Common myeloid progenitor, CD34-positive (primary cell): Measurements from ENCODE around the gene CAST. TPM values are rescaled to one million over a fixed set of nuclear protein-coding genes. Genes with fewer than 3 reads are reported as not detected.
"Not testable (repeated sequence)": the region's sequence is repeated elsewhere in the genome, so short reads cannot be mapped to it uniquely, and the experiment has no call there.

Experiments used
- CTCF ChIA-PET: fragments of 350-600 bp; sonication (Branson Sonifier 250); formaldehyde crosslinking; loops from one replicate; lab custom pipeline; 2021; ENCODE audit warnings: antibody characterized with exemption; lab: Charles Lee
- POLR2A ChIA-PET: fragments of 350-600 bp; sonication (Branson Sonifier 250); formaldehyde crosslinking; loops from one replicate; lab custom pipeline; 2021; ENCODE audit warnings: antibody characterized with exemption; lab: Charles Lee
- DNase-seq, 3 donors: peaks; one replicate each; pipeline versions ENCODE4 v3.0.0 to v3.0.0-alpha.2; 2013
- H3K27ac ChIP-seq, 2 experiments: 1 replicate in 1 of 2; 2 replicates in 1 of 2; pipeline ENCODE4 v1.7.0; 2013; ENCODE audit warnings: inconsistent platforms in 2 of 2, low read length in 2 of 2, mild to moderate bottlenecking in 2 of 2, low read depth in 1 of 2, moderate library complexity in 1 of 2; ENCODE audit not compliant: severe bottlenecking in 2 of 2, insufficient read depth in 1 of 2, poor library complexity in 1 of 2
- H3K27me3 ChIP-seq, 5 experiments: replicated peaks in 2 of 5; 1 replicate in 3 of 5; 2 replicates in 2 of 5; pipeline versions ENCODE4 v1.6.1 to v1.7.0; 2013; ENCODE audit warnings: low read length in 4 of 5, mild to moderate bottlenecking in 2 of 5, moderate library complexity in 2 of 5, inconsistent platforms in 1 of 5; ENCODE audit not compliant: insufficient read depth in 5 of 5, control insufficient read depth in 4 of 5
- H3K36me3 ChIP-seq, 4 experiments: 1 replicate in 2 of 4; 2 replicates in 2 of 4; pipeline versions ENCODE4 v1.6.1 to v1.7.0; 2013; ENCODE audit warnings: low read length in 3 of 4, control low read depth in 1 of 4, mild to moderate bottlenecking in 1 of 4; ENCODE audit not compliant: control insufficient read depth in 4 of 4, insufficient read depth in 4 of 4
- H3K4me1 ChIP-seq, 4 experiments: 1 replicate in 3 of 4; 2 replicates in 1 of 4; pipeline versions ENCODE4 v1.6.1 to v1.7.1; 2013; ENCODE audit warnings: low read length in 3 of 4, mild to moderate bottlenecking in 3 of 4, control low read depth in 1 of 4, inconsistent platforms in 1 of 4, moderate library complexity in 1 of 4; ENCODE audit not compliant: control insufficient read depth in 4 of 4, insufficient read depth in 4 of 4; ENCODE audit errors: control extremely low read depth in 1 of 4
- H3K4me3 ChIP-seq, 7 experiments: 1 replicate in 4 of 7; 2 replicates in 3 of 7; pipeline versions ENCODE4 v1.5.1 to v1.7.0; 2013; ENCODE audit warnings: mild to moderate bottlenecking in 7 of 7, low read length in 6 of 7, moderate library complexity in 6 of 7, inconsistent platforms in 2 of 7, low read depth in 2 of 7, control low read depth in 1 of 7; ENCODE audit not compliant: insufficient read depth in 4 of 7, control insufficient read depth in 1 of 7; ENCODE audit errors: extremely low read depth in 1 of 7
- H3K9me3 ChIP-seq, 5 experiments: 1 replicate in 4 of 5; 2 replicates in 1 of 5; pipeline versions ENCODE4 v1.6.1 to v1.7.1; 2013; ENCODE audit warnings: low read length in 4 of 5, mild to moderate bottlenecking in 2 of 5, inconsistent platforms in 1 of 5, low read depth in 1 of 5, moderate library complexity in 1 of 5; ENCODE audit not compliant: control insufficient read depth in 4 of 5, insufficient read depth in 2 of 5; ENCODE audit errors: control extremely low read depth in 1 of 5
- WGBS: methylation state at CpG from one replicate; pipeline ENCODE4 v1.1.5; 2013; ENCODE audit not compliant: insufficient coverage; 5-methylcytosine and 5-hydroxymethylcytosine counted together
- polyA plus RNA-seq: library from polyadenylated mRNA; unstranded; fragments of 120-200 nt; gene quantifications from one replicate; pipeline ENCODE4 v1.2.1, GENCODE V29; 2013

CAST gene, protein sequence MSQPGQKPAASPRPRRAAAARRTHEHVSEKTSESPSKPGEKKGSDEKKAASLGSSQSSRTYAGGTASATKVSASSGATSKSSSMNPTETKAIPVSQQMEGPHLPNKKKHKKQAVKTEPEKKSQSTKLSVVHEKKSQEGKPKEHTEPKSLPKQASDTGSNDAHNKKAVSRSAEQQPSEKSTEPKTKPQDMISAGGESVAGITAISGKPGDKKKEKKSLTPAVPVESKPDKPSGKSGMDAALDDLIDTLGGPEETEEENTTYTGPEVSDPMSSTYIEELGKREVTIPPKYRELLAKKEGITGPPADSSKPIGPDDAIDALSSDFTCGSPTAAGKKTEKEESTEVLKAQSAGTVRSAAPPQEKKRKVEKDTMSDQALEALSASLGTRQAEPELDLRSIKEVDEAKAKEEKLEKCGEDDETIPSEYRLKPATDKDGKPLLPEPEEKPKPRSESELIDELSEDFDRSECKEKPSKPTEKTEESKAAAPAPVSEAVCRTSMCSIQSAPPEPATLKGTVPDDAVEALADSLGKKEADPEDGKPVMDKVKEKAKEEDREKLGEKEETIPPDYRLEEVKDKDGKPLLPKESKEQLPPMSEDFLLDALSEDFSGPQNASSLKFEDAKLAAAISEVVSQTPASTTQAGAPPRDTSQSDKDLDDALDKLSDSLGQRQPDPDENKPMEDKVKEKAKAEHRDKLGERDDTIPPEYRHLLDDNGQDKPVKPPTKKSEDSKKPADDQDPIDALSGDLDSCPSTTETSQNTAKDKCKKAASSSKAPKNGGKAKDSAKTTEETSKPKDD
- 105 TPM for polyA plus RNA-seq

DNA sequence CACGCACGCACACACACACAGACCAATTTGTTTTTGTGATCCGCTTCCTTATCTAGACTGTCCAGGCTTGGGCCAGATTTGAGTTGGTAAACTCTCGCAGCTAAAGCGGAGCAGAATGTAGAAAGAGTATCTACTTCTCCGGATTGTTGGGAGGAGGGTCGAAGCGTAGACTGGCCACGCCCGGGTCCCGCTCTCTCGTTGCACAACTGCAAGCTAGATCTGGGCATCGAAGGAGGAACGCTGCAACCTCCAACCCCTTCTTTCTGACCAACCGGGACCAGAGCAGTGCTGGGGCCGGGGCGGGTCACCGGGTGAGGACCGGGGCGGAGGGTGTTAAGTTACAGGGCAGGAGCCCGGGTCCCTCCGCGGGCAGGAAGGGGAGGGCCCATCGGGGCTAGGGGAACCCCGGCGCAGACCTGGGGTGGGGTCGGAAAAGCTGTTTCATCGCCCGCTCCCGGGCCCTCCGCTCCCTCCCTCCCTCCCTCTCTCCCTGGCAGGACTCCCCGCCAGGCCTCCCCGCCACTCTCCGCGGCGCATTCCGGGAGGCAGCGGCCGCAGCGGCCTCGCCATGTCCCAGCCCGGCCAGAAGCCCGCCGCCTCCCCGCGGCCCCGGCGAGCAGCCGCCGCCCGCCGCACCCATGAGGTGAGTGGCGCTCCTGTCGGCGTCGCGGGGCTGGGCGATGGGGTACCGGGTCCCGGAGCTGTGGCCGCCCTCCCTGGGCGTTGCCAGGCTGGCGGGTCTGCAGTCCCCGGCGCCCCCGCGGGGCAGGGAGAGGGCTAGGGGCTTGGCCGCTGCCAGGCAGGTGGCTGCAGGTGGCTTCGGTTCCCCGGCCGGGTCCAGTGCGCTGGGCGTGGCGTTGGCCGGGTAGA, at the start of gene CAST:
CAST (plus strand) TSS at position 522 of the 870 bp plus-strand sequence; CDS start at position 569, 47 bp downstream.
- Histone ChIP-seq H3K4me3 (peak within 1 kb of the TSS; percentile 74 to 96 (median 88)), H3K27me3 (peaks cover 0 to 9% (median 0%) of the 10 kb centered on the region in 5 experiments), H3K27ac (peak within 1 kb of the TSS in 1 of 2 experiments; percentile 62), H3K9me3 (no peaks in the 10 kb centered on the region), H3K4me1 (peaks cover 5 to 25% (median 19%) of the 10 kb centered on the region in 4 experiments), H3K36me3 (no peaks in the 10 kb centered on the region)
- under 1% methylated on average over 52 of the region's 75 CpGs for WGBS
- POLR2A ChIA-PET = interaction anchor here (0.6 to 0.7 kb wide), 2 partner anchors 48 to 248 kb away, joined by 3 read pairs; no protein-coding TSS in a partner anchor
- DNase-seq = peak; percentile 67 to 92 (median 85)
- CTCF ChIA-PET = interaction anchor here (1.3 kb wide), 1 partner anchor 47 kb away, joined by 6 read pairs; no protein-coding TSS in a partner anchor

DNA sequence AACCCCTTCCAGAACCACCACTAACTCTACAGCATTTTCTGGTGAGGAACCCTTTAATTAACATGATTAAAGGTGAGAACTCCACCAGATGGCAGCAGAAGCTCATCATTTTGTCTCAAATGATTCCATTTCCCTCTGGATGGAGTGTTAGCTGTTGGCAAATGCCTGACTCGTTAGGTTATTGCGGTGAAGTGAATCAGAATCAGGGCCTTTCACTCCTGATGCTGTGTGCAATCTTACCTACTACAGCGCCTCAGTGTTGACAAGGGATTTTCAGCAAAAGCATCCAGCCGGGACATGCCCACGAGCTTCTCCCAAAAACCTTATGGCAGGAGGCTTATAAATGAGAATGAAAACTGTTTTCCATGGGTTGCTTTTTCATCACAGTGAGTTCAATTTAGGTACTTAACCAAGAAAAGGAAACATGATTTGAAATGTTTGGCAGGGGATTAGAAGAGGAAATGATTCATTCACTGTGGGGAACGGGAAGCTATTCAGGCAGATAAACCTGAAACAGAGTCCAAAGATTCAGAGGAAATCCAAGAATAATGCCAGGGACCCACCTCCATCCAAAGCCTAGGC, 48.0 kb upstream of the CAST start:
- Histone ChIP-seq H3K9me3 (no peaks in the 10 kb centered on the region), H3K27ac (no peak overlapping the region), H3K27me3 (no peaks in the 10 kb centered on the region), H3K36me3 (no peaks in the 10 kb centered on the region), H3K4me1 (peaks cover 0 to 6% (median 3%) of the 10 kb centered on the region in 4 experiments), H3K4me3 (no peak overlapping the region)
- CTCF ChIA-PET = interaction anchor here (0.5 to 4.4 kb wide), 17 partner anchors 9 to 547 kb away, joined by 3 to 24 read pairs (median 5); partner anchors contain the start of gene CAST
- DNase-seq = peak; percentile 45 to 65 (median 61)
- WGBS = 33% methylated on average over 6 of the region's 6 CpGs
- POLR2A ChIA-PET = interaction anchor here (0.6 kb wide), 1 partner anchor 47 kb away, joined by 3 read pairs; no protein-coding TSS in a partner anchor

DNA sequence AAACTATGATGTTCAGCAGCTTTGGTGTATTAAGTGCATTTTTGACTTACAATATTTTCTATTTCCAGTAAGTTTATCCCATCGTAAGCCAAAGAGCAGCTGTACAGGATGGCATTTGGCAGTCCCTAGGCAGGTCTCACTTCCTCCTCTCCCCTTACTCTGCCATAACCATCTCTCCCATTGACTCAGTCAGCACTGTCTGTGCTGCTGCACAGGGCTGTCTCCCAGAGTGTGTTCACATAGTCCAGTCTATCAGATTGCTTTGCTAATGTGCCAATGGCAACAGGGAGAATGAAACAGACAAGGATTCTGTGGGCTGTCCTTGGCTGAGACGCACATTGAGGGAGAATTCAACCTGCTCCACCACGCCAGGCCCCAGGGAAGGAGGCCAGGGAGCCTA, 47.0 kb upstream of the CAST start:
- WGBS = 100% methylated on average over 3 of the region's 3 CpGs
- H3K27me3 ChIP-seq = no peaks in the 10 kb centered on the region
- no peak overlapping the region for H3K4me3 ChIP-seq
- no peaks in the 10 kb centered on the region for H3K36me3 ChIP-seq
- ChIA-PET CTCF (interaction anchor here (1.0 to 4.4 kb wide), 11 partner anchors 13 to 969 kb away, joined by 3 to 24 read pairs (median 6); partner anchors contain the start of genes CAST and RFESD), POLR2A (no interaction called here)
- peaks cover 0 to 6% (median 3%) of the 10 kb centered on the region in 4 experiments for H3K4me1 ChIP-seq
- H3K9me3 ChIP-seq = no peaks in the 10 kb centered on the region
- DNase-seq = no peak
- no peak overlapping the region for H3K27ac ChIP-seq

DNA sequence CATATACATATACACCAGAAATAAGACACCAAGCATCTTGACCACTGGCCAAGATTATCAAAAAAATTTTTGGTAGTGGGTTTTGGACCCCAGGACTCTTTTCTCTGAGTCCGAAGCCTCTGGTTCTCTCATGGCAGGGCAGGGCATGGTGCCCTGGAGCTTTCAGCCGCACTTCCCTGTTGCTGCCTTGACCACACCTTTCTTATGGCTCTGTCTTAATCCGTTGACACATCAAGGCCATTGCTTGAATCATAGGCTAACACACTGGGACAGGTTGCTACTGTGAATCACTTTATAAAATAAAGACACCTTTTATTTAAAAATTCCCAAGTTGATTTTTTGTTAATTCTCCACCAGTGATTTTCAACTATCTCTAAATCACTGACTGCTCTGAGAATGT, 45.4 kb upstream of the CAST start:
- Histone ChIP-seq H3K27ac (no peak overlapping the region), H3K9me3 (no peaks in the 10 kb centered on the region), H3K4me3 (no peak overlapping the region), H3K36me3 (no peaks in the 10 kb centered on the region), H3K27me3 (no peaks in the 10 kb centered on the region), H3K4me1 (peaks cover 0 to 6% (median 3%) of the 10 kb centered on the region in 4 experiments)
- 94% methylated on average over 3 of the region's 3 CpGs for WGBS
- no peak for DNase-seq
- ChIA-PET POLR2A (no interaction called here), CTCF (interaction anchor here (1.0 to 2.5 kb wide), 4 partner anchors 46 to 545 kb away, joined by 3 to 8 read pairs (median 4); no protein-coding TSS in a partner anchor)

DNA sequence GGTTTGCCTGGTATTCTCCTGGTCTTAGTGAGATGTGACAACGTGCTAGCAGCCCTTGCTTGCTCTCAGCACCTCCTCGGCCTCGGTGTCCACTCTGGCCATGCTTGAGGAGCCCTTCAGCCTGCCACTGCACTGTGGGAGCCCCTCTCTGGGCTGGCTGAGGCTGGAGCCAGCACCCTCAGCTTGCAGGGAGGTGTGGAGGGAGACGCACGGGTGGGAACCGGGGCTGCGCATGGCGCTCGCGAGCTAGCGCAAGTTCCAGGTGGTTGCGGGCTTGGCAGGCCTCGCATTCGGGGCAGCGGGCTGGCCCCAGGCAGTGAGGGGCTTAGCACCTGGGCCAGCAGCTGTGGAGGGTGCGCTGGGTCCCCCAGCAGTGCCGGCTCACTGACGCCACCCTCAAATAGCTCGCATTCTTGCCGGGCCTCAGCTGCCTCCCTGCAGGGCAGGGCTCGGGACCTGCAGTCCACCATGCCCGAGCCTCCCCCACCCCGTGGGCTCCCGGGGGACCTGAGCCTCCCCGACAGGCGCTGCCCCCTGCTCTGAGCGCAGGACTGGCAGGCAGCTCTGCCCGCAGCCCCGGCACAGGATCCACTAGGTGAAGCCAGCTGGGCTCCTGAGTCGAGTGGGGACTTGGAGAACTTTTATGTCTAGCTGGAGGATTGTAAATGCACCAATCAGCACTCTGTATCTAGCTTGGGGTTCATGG, 43.7 kb upstream of the CAST start:
- POLR2A ChIA-PET = interaction anchor here (1.8 kb wide), 1 partner anchor 16 kb away, joined by 4 read pairs; no protein-coding TSS in a partner anchor
- CTCF ChIA-PET = interaction anchor here (0.8 to 2.5 kb wide), 6 partner anchors 18 to 543 kb away, joined by 3 to 9 read pairs (median 3); no protein-coding TSS in a partner anchor
- WGBS = 96% methylated on average over 27 of the region's 30 CpGs

More for the DNA sequence above, 43.7 kb upstream of the CAST start:
- H3K27ac ChIP-seq, H3K4me1 ChIP-seq, H3K36me3 ChIP-seq, DNase-seq, H3K9me3 ChIP-seq, H3K27me3 ChIP-seq, H3K4me3 ChIP-seq: not testable (repeated sequence)
